ENCODE data around the gene ZBTB17. TPM values are rescaled to one million over a fixed set of nuclear protein-coding genes. Genes with fewer than 3 reads are reported as not detected.

ZBTB17 gene
- total and polyA plus RNA-seq, 9 of the 15 experiments (the other 6 are each of a cell fraction or from before 2014, with no cell fraction given): 1.1 to 53.4 (median 29.6) TPM

DNA sequence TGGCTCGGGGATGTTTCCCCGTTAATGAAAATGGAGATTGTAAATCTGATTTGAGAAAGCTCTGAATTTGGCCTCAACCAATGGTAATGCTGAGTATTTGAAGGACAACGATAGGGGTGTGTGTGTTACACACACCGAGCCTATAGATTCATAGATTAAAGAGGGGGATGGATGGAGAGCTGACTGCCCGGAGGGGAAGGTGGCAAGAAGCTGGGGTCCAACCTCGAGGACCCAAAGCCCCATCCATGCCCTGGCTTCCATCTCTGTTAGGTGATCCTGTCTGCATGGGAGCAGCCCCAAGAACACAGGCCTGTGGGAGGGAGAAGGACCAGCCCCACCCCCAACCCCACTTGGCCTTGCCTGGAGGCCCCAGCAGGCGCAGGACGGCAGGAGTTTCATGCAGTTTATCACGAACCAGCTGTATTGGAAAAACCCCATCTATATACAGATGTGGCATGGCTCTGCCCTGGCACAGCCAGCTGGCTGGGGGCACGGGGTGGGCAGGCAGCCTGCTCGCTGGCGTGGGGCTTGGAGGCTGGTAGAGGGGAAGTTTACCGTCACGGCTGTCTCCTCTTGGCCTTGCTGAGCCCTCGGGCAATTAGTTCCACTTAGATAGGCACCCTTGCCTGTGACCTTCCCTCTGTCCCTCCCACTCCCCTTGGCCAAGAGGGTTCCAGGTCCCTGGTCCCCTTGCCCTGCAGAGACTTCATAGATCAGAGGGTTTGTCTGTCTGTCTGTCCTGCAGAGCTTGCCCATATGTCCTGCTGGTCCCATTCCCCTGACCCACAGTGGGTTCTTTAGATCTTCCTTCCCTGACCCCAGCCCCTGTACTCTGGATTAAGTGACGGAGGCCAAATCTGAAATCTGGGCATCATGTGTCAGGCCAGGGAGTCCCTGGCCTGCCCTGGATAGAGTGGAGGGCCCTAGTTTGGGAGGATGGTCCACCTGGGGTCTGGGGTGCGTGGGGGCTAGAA, 38.9 kb upstream of the ZBTB17 start (continued):
- TF ChIP-seq, protein P1, sequence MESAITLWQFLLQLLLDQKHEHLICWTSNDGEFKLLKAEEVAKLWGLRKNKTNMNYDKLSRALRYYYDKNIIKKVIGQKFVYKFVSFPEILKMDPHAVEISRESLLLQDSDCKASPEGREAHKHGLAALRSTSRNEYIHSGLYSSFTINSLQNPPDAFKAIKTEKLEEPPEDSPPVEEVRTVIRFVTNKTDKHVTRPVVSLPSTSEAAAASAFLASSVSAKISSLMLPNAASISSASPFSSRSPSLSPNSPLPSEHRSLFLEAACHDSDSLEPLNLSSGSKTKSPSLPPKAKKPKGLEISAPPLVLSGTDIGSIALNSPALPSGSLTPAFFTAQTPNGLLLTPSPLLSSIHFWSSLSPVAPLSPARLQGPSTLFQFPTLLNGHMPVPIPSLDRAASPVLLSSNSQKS (CRISPR knock-in tag; IDR thresholded peaks at IDR 0.05): no peak
- TF ChIP-seq, protein P2, sequence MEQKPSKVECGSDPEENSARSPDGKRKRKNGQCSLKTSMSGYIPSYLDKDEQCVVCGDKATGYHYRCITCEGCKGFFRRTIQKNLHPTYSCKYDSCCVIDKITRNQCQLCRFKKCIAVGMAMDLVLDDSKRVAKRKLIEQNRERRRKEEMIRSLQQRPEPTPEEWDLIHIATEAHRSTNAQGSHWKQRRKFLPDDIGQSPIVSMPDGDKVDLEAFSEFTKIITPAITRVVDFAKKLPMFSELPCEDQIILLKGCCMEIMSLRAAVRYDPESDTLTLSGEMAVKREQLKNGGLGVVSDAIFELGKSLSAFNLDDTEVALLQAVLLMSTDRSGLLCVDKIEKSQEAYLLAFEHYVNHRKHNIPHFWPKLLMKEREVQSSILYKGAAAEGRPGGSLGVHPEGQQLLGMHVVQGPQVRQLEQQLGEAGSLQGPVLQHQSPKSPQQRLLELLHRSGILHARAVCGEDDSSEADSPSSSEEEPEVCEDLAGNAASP (IDR thresholded peaks at IDR 0.05): no peak
- TF ChIP-seq DMBX1 (CRISPR knock-in tag; IDR thresholded peaks at IDR 0.05; ENCODE audit: borderline replicate concordance) (no peak), CHD4 (IDR thresholded peaks at IDR 0.05; ENCODE audit: insufficient read depth, insufficient replicate concordance, low read depth, low read length, poor library complexity, severe bottlenecking) (peak; percentile 46), ZNF584 (CRISPR knock-in tag; IDR thresholded peaks at IDR 0.05; ENCODE audit: low read depth) (no peak), CHD2 (IDR thresholded peaks at IDR 0.05; ENCODE audit: low read depth, low read length) (peak; percentile 62; the same call in 1 of the 2 replicates)
- TF ChIP-seq, protein P3, sequence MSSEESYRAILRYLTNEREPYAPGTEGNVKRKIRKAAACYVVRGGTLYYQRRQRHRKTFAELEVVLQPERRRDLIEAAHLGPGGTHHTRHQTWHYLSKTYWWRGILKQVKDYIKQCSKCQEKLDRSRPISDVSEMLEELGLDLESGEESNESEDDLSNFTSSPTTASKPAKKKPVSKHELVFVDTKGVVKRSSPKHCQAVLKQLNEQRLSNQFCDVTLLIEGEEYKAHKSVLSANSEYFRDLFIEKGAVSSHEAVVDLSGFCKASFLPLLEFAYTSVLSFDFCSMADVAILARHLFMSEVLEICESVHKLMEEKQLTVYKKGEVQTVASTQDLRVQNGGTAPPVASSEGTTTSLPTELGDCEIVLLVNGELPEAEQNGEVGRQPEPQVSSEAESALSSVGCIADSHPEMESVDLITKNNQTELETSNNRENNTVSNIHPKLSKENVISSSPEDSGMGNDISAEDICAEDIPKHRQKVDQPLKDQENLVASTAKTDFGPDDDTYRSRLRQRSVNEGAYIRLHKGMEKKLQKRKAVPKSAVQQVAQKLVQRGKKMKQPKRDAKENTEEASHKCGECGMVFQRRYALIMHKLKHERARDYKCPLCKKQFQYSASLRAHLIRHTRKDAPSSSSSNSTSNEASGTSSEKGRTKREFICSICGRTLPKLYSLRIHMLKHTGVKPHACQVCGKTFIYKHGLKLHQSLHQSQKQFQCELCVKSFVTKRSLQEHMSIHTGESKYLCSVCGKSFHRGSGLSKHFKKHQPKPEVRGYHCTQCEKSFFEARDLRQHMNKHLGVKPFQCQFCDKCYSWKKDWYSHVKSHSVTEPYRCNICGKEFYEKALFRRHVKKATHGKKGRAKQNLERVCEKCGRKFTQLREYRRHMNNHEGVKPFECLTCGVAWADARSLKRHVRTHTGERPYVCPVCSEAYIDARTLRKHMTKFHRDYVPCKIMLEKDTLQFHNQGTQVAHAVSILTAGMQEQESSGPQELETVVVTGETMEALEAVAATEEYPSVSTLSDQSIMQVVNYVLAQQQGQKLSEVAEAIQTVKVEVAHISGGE (CRISPR knock-in tag; IDR thresholded peaks at IDR 0.05): peak in 1 of 3 experiments; percentile 48; a peak in 1 of 6 replicates
- TF ChIP-seq, protein P4, sequence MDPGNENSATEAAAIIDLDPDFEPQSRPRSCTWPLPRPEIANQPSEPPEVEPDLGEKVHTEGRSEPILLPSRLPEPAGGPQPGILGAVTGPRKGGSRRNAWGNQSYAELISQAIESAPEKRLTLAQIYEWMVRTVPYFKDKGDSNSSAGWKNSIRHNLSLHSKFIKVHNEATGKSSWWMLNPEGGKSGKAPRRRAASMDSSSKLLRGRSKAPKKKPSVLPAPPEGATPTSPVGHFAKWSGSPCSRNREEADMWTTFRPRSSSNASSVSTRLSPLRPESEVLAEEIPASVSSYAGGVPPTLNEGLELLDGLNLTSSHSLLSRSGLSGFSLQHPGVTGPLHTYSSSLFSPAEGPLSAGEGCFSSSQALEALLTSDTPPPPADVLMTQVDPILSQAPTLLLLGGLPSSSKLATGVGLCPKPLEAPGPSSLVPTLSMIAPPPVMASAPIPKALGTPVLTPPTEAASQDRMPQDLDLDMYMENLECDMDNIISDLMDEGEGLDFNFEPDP (CRISPR knock-in tag; IDR thresholded peaks at IDR 0.05): no peak
- TF ChIP-seq, protein P5, sequence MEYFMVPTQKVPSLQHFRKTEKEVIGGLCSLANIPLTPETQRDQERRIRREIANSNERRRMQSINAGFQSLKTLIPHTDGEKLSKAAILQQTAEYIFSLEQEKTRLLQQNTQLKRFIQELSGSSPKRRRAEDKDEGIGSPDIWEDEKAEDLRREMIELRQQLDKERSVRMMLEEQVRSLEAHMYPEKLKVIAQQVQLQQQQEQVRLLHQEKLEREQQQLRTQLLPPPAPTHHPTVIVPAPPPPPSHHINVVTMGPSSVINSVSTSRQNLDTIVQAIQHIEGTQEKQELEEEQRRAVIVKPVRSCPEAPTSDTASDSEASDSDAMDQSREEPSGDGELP (CRISPR knock-in tag; IDR thresholded peaks at IDR 0.05; ENCODE audit: borderline replicate concordance): peak; percentile 63; the same call in 1 of the 2 replicates
- TF ChIP-seq, protein P6, sequence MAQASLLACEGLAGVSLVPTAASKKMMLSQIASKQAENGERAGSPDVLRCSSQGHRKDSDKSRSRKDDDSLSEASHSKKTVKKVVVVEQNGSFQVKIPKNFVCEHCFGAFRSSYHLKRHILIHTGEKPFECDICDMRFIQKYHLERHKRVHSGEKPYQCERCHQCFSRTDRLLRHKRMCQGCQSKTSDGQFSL (CRISPR knock-in tag; IDR thresholded peaks at IDR 0.05): 0 out of 2 replicates have a peak, but pooled peaks have one; percentile 21
- TF ChIP-seq, protein P6 (tag; IDR thresholded peaks at IDR 0.05): no peak
- TF ChIP-seq, protein P7, sequence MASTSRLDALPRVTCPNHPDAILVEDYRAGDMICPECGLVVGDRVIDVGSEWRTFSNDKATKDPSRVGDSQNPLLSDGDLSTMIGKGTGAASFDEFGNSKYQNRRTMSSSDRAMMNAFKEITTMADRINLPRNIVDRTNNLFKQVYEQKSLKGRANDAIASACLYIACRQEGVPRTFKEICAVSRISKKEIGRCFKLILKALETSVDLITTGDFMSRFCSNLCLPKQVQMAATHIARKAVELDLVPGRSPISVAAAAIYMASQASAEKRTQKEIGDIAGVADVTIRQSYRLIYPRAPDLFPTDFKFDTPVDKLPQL (IDR thresholded peaks at IDR 0.05; ENCODE audit: extremely low read depth, insufficient read length): no peak

Data from K562 (cell line).